PC-9 (cell line): ENCODE data around the gene MTHFSD. TPM values are rescaled to one million over a fixed set of nuclear protein-coding genes. Genes with fewer than 3 reads are reported as not detected.

ENCODE experiments used
- BruUV-seq: library from RNA; stranded (reverse); fragments of 400-500 nt; replicated peaks from 2 replicates; lab custom pipeline; 2021; lab: Mats Ljungman, UMichigan
- CTCF ChIA-PET: fragments of 300-600 bp; sonication (Branson Sonifier 250); formaldehyde crosslinking; loops from one replicate; lab custom pipeline; 2022; ENCODE audit warnings: antibody characterized with exemption; lab: Charles Lee
- POLR2A ChIA-PET: fragments of 300-600 bp; sonication (Branson Sonifier 250); formaldehyde crosslinking; loops from one replicate; lab custom pipeline; 2022; ENCODE audit warnings: antibody characterized with exemption; ENCODE audit not compliant: unreplicated experiment; lab: Charles Lee
- DNase-seq, 2 experiments: peaks; one replicate each; pipeline versions ENCODE4 v3.0.0 to v3.0.0-alpha.2; 2015 to 2022; ENCODE audit warnings: mixed read lengths in 1 of 2
- H2AFZ ChIP-seq: fragments of 200-600 bp; sonication (generic); 2 replicates; pipeline ENCODE4 v1.8.1; 2017; ENCODE audit warnings: antibody characterized with exemption
- H3F3A ChIP-seq: fragments of 200-600 bp; sonication (generic); 2 replicates; pipeline ENCODE4 v1.8.1; 2017; ENCODE audit warnings: antibody characterized with exemption, mild to moderate bottlenecking, low read depth; ENCODE audit not compliant: insufficient read depth
- H3K27ac ChIP-seq: fragments of 200-600 bp; sonication (generic); 2 replicates; pipeline ENCODE4 v1.6.1; 2016; ENCODE audit warnings: mixed run types
- H3K27me3 ChIP-seq: fragments of 200-600 bp; sonication (generic); 2 replicates; pipeline ENCODE4 v1.6.1; 2016; ENCODE audit warnings: low read depth, mixed run types; ENCODE audit not compliant: insufficient read depth
- H3K36me3 ChIP-seq: fragments of 200-600 bp; sonication (generic); 2 replicates; pipeline ENCODE4 v1.6.1; 2016; ENCODE audit warnings: low read depth, mixed run types
- H3K4me1 ChIP-seq: fragments of 200-600 bp; sonication (generic); replicated peaks from 2 replicates; pipeline ENCODE4 v1.6.1; 2016; ENCODE audit warnings: mixed run types; ENCODE audit not compliant: insufficient read depth
- H3K4me2 ChIP-seq: fragments of 200-600 bp; sonication (generic); 2 replicates; pipeline ENCODE4 v1.6.1; 2017; ENCODE audit warnings: mixed run types
- H3K4me3 ChIP-seq: fragments of 200-600 bp; sonication (generic); 2 replicates; pipeline ENCODE4 v1.6.1; 2016; ENCODE audit warnings: mixed run types
- H3K79me2 ChIP-seq: fragments of 200-600 bp; sonication (generic); 2 replicates; pipeline ENCODE4 v1.6.1; 2017; ENCODE audit warnings: low read depth, mixed run types
- H3K9me2 ChIP-seq: fragments of 200-600 bp; sonication (generic); 2 replicates; pipeline ENCODE4 v1.8.1; 2017; ENCODE audit warnings: mild to moderate bottlenecking; ENCODE audit not compliant: insufficient read depth
- H3K9me3 ChIP-seq: fragments of 200-600 bp; sonication (generic); 2 replicates; pipeline ENCODE4 v1.8.1; 2016; ENCODE audit warnings: low read depth; ENCODE audit not compliant: insufficient read depth
- H4K20me1 ChIP-seq: fragments of 200-600 bp; sonication (generic); 2 replicates; pipeline ENCODE4 v1.8.1; 2017; ENCODE audit not compliant: insufficient read depth
- CTCF ChIP-seq: fragments of 200-600 bp; sonication (generic); conservative IDR thresholded peaks from 2 replicates; pipeline ENCODE4 v1.6.1; 2017; ENCODE audit warnings: mixed run types, antibody characterized with exemption, mild to moderate bottlenecking, moderate library complexity
- EZH2 ChIP-seq: fragments of 200-600 bp; sonication (generic); IDR thresholded peaks from 2 replicates; pipeline ENCODE4 v1.8.0; 2017; ENCODE audit warnings: antibody characterized with exemption, low read depth
- intact Hi-C: fragments of 100-400 bp; cut with micrococcal nuclease; formaldehyde crosslinking; loops from one replicate; pipeline ENCODE4 v1.10.0; 2022; ENCODE audit not compliant: unreplicated experiment
- total RNA-seq: library from RNA; stranded (reverse); gene quantifications from 2 replicates; pipeline ENCODE4 v1.2.3, GENCODE V29; 2021

Gene MTHFSD
- total RNA-seq, 1 experiment from 2014 or later, result 25.7 TPM

DNA sequence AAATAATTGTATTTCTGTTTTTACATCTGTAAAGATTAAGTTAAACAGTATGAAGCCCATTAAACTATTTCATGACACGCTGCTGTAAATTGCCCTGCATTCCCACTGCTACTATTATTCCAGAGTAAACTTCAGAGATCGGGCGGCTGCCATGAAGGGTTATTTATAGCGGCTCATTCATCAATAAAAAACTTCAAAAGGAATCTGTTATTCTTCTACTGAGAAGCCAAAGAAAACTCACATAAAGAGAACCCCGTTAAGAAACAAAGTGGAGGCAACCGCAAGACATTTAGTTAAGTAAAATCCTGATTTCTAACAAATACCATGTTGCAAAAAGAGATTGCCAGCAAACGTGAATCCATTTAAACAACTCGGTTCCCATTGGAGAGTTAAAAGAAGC is 39.7 kb upstream of the MTHFSD start:
- H3K4me1 ChIP-seq, result no peaks in the 10 kb centered on the region
- CTCF ChIA-PET, result no interaction called here
- 0 out of 2 replicates have a peak, but pooled peaks cover 3% of the 10 kb centered on the region for H4K20me1 ChIP-seq
- no peak overlapping the region for H3K4me2 ChIP-seq
- H3K36me3 ChIP-seq, result no peaks in the 10 kb centered on the region
- no TSS peak for BruUV-seq
- intact Hi-C loops, result no loop called here
- no peaks in the 10 kb centered on the region for H3F3A ChIP-seq
- no peak overlapping the region for H2AFZ ChIP-seq
- no peak for DNase-seq
- no peaks in the 10 kb centered on the region for H3K9me3 ChIP-seq
- TF ChIP-seq EZH2, result no peak
- no peak for TF ChIP-seq CTCF
- H3K9me2 ChIP-seq, result no peaks in the 10 kb centered on the region
- no peaks in the 10 kb centered on the region for H3K79me2 ChIP-seq
- H3K4me3 ChIP-seq, result no peak overlapping the region
- peaks cover 96% of the 10 kb centered on the region for H3K27me3 ChIP-seq
- POLR2A ChIA-PET, result no interaction called here
- no peak overlapping the region for H3K27ac ChIP-seq

DNA sequence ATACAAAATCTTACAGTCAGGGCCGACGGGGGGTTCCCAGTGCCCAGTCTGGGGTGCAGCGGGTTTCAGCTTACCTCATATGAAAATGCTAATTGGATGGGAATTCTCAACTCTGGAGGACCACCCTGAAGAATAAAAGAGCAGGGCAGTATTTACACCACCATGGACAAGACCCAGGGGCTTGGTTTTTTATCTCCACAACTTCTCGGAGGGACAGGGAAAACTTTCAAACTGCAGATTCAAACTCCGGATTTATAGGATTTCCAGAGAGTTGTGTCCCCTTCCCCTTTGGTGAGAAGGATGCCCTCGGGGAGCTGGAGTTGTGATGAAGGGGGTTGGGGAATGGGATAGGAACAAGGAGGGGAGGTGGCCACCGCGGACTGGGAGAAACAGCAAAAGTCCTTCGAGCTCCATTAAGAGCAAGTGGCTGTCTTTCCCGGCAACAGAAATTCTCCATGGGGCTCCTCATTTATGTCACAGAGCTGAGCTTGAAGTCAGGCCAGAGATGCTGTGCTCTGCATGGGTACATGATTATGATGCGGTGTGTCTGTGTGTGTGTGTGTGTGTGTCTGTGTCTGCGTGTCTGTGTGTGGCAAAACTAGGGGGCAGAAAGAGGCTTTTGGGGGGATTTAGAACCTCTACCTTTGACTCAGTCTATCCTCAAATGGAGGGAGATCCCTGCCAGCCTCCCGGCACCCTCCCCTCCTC is 39.0 kb upstream of the MTHFSD start:
- Histone ChIP-seq H3K79me2 (no peaks in the 10 kb centered on the region), H3K4me2 (no peak overlapping the region), H3F3A (no peaks in the 10 kb centered on the region), H3K4me1 (no peaks in the 10 kb centered on the region), H3K9me2 (no peaks in the 10 kb centered on the region), H3K27me3 (peaks cover 97% of the 10 kb centered on the region), H3K36me3 (no peaks in the 10 kb centered on the region), H3K4me3 (no peak overlapping the region), H3K27ac (no peak overlapping the region), H3K9me3 (no peaks in the 10 kb centered on the region), H2AFZ (no peak overlapping the region), H4K20me1 (0 out of 2 replicates have a peak, but pooled peaks cover 3% of the 10 kb centered on the region)
- no TSS peak for BruUV-seq
- TF ChIP-seq EZH2 (no peak; the same call in 1 of the 2 replicates), CTCF (no peak)
- intact Hi-C loops, result no loop called here
- ChIA-PET POLR2A (no interaction called here), CTCF (interaction anchor here (0.5 kb wide), 1 partner anchor 850 kb away, joined by 12 read pairs; no protein-coding TSS in a partner anchor)
- no peak for DNase-seq

DNA sequence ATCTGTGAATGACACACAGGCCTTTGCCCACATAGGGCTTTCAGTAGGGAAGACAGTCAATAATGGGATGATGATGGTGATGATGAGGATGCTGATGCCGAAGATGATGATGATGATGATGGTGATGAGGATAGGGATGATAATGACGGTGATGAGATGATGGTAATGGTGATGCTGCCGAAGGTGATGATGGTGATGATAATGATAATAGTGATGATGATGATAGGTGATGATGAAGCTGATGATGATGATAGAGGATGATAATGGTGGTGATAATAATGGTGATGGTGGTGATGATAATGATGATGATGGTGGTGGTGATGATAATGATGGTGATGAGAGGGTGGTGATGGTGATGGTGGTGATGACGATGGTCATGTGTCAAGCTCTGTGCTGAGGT is 36.2 kb upstream of the MTHFSD start:
- Histone ChIP-seq H3K4me2 (no peak overlapping the region), H3K9me3 (no peaks in the 10 kb centered on the region), H4K20me1 (0 out of 2 replicates have a peak, but pooled peaks cover 3% of the 10 kb centered on the region), H3K27ac (no peak overlapping the region), H3K27me3 (peaks cover 77% of the 10 kb centered on the region), H3K4me3 (no peak overlapping the region), H3K9me2 (no peaks in the 10 kb centered on the region), H3F3A (no peaks in the 10 kb centered on the region), H3K79me2 (no peaks in the 10 kb centered on the region), H2AFZ (no peak overlapping the region), H3K4me1 (no peaks in the 10 kb centered on the region), H3K36me3 (no peaks in the 10 kb centered on the region)
- intact Hi-C loops, result no loop called here
- DNase-seq, result no peak
- CTCF ChIA-PET, result no interaction called here
- no peak for TF ChIP-seq EZH2
- no peak for TF ChIP-seq CTCF
- POLR2A ChIA-PET, result no interaction called here
- no TSS peak for BruUV-seq
